ENCODE measurements around the gene GPD2. TPM values are rescaled to one million over a fixed set of nuclear protein-coding genes. Genes with fewer than 3 reads are reported as not detected.

The GPD2 gene
- total RNA-seq, 1 donor from 2014 or later = 3.2 TPM

GRCh38 chr2:156435396-156435717 lies 822 bp upstream of the GPD2 start:
- DNase-seq (ENCODE audit: low spot score) = no peak
- ATAC-seq = peak; percentile 34

- ATAC-seq (peak; percentile 7), DNase-seq (ENCODE audit: low spot score) (no peak)
These were observed 412 bp downstream of the GPD2 start for GRCh38 chr2:156436497-156437085.

DNA sequence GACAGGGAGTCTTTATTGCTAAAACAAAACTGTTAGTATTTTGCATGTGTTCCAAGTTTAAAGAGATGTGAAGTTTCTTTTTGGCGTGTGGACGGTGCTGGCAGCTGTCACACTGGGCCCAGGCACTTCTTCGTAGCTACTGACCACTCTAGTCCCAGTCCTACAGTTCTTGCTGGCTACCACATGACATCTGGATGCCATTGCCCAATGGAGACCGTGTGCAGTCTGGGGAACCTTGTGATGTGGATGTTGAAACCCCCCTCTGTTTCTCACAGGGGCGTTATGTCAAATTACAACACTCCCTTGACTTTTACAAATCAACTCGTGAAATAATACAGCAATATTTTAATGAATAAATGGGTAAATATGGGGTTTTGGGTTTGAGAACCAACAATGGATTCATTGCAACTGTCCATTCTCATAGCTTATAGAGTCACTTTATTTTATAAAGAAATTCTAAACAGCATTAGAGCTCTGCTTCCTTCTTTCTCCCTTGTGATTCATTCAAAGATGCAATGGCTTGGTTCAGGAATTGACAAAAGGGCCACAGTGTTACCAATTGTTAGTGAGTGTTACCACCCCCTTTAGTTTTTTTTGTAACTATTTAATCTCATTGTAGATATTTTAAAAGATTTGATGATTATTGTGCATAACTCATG lies 1.2 kb downstream of the GPD2 start:
- ATAC-seq (no peak), DNase-seq (ENCODE audit: low spot score) (no peak)

DNA sequence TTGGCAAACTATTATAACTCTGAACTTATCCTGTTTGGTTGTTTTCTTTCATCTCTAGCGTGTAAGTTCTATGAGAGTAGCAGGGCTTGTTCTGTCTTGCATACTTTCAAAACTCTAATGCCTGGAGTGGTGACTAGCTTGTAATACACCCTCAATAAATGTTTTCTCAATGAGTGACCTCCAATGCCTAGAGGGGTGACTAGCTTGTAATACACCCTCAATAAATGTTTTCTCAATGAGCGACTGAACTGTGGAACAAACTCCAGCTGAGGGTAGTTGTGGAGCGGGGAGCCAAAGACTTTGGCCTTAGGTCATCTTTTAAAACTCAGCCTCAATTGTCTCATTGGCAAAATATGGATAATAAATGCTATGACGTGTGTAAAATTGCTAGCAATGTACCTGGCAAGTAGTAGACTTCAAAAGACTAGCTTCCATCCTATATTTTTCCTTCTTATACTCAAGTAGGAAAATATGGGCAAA lies 1.8 kb downstream of the GPD2 start:
- no peak for ATAC-seq
- no peak for DNase-seq (ENCODE audit: low spot score)

DNA sequence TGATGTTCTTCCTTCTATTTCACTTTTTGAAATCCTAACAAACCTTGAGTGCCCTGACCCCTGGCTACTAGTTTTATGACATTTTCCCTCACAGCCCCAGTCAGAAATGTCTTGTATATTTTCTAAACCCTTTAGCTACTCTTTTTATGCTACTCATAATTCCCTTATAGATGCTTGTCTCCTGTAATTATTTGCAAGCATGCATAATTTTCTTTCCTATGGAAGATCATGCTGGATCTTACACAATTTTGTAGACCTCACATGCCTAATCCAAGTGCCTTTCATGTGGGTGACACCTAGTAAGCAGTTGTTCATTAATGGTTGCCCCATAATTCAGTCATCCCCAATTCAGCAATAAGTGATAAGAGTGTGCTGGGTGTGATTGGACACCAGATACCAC lies 6.9 kb downstream of the GPD2 start:
- ATAC-seq (no peak), DNase-seq (ENCODE audit: low spot score) (no peak)

DNA sequence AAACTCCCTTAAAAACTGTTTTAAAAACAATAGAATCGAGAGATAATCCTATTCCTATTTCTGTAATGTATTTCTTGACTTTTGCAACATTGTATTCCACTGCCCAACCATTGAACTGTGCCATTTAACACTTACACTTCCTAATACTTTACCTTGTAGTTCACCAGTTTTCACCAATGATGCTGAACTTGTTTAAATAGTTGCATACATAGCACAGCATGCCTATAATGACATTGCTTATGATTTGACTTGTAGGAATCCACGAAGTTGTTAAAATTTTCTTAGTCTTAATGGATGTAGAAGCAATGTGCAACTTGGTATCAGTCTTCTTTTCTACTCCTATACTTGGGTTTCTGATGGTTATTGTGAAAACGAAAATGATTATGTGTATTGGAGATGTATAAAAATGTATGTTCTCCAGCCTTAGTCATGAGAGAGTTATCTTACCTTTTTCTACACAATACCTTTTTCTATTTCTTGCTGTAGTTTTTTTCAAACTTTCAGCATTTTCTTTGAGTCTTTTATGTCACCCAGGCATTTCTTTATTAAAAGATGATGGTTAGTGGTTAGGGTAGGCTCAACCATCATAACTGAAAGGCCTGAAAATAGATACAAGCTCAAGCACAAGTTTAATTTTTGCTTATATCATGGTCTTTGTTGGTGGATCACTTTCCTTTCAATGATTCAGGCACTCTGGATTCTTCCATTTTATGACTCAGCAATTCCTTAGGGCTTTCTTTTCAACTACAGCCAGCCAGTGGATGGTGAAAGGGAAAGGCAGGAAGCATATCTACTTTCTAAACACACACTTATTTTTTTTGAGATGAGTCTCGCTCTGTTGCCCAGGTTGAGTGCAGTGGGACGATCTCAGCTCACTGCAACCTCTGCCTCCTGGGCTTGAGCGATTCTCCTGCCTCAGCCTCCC lies 9.4 kb downstream of the GPD2 start:
- DNase-seq (ENCODE audit: low spot score) (no peak), ATAC-seq (no peak)

GRCh38 chr2:156447761-156448160 lies 11.6 kb downstream of the GPD2 start:
- DNase-seq (ENCODE audit: low spot score) (no peak), ATAC-seq (no peak)

DNA sequence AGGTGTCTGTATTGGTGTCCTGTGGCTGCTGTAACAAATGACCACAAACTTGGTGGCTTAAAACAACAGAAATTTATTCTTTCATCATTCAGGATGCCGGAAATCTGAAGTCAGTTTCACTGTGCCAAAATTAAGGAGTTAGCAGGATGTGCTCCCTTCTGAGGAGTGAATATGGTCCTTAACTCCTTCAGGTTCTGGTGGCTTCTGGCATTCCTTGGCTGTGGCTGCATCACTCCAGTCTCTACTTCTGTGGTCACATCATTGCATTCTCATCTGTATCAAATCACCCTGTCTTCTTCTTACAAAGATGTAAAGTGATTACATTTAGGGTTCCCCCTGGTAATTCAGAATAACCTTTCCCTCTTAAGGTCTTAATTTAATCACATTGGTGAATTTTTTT lies 12.6 kb downstream of the GPD2 start:
- ATAC-seq = no peak
- DNase-seq (ENCODE audit: low spot score) = no peak

- ATAC-seq (no peak), DNase-seq (ENCODE audit: low spot score) (no peak)
These were observed 16.8 kb downstream of the GPD2 start for GRCh38 chr2:156452971-156453370.

- ATAC-seq (no peak), DNase-seq (ENCODE audit: low spot score) (no peak)
These were observed 19.3 kb downstream of the GPD2 start for GRCh38 chr2:156455361-156455975.

- DNase-seq (ENCODE audit: low spot score) (no peak), ATAC-seq (no peak)
These were observed 20.4 kb downstream of the GPD2 start for GRCh38 chr2:156456616-156457015.

- DNase-seq (ENCODE audit: low spot score) (no peak), ATAC-seq (no peak)
These were observed 21.6 kb downstream of the GPD2 start for GRCh38 chr2:156457523-156458517.

DNA sequence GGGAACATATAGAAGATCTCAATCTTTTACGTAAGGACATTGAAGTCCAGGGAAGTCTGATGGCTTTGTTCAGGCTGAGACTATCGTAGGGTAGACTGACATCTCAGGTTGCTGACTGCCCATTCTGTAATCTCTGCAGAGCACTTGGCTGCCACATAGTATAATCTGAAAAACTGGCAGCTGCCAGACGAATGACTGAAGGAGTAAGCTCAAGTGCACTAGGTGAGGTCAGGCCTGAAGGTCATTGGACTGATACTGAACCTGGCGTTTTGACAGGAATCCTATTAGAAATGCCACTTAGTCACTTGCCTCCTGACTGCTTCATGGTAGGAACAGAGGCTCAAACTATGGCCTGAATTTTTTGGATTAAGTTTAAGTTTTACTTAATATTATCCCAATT lies 23.5 kb downstream of the GPD2 start:
- no peak for DNase-seq (ENCODE audit: low spot score)
- peak; percentile 88 for ATAC-seq

DNA sequence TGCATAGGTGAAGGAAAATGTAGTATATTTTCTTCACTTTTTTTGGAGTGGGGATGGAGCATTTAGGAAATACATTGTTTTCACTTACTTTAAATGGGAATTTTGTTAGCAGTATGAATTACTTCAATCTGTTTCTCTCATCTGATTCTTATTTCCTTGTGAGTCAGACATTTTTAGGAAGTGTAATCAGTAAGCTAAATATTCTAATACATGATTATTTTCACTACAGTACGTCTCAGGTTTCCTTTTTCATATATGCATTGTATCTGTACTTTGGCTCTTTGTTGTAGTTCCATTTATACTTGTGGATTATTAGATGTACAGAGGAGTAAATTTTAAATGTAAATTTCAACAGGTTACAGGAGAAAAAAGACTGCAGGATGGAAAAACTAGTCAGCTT lies 27.9 kb downstream of the GPD2 start:
- DNase-seq (ENCODE audit: low spot score) = no peak
- ATAC-seq = no peak

DNA sequence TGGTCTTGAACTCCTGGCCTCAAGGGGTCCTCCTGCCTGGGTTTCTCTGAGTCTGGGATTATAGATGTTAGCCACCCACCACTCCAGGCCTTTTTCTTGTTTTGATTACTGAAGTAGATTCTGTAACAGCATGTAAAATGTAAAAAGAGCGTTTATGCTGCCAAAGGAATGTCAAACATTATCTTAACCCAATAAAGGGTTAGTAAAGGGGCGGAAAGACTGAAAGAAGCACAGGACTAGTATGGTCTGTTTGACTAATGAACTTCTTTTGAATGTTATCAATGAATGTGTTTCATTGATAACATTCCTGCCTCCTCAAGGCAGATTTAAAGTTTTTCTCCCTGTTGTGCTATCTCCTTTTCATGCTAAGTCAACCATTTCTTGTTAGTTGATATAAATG lies 29.4 kb downstream of the GPD2 start:
- ATAC-seq = no peak
- no peak for DNase-seq (ENCODE audit: low spot score)

- ATAC-seq = peak; percentile 87
- no peak for DNase-seq (ENCODE audit: low spot score)
These were observed 30.7 kb downstream of the GPD2 start for GRCh38 chr2:156466739-156467405.

DNA sequence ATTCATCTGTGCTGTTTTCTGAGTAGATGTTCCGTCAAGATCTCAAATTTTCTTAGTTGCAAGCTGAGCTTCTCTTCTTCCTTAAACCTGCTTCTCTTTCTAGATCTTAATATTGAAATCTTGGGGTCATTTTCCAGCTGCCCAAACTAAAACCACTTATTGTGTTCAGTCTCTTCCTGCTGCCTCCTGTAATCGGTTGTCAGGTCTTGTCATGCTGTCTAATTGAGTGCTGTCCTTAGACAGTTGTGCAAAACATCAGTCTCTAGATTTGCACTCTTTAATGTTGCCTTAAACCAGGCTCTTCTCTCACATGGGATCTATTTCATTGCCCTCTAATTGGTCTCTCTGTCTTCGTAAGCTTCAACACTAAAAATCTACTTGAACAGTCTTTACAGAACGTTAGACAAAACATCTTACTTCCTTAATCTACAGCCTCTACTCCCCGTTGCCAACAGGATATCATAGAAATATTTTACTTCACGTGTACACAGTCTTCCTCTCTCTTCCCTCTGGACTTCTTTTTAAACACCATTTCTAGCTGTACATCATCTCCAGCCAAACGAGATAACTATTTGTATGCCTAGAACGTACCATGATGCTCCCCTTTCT lies 34.9 kb downstream of the GPD2 start:
- no peak for DNase-seq (ENCODE audit: low spot score)
- ATAC-seq = no peak

DNA sequence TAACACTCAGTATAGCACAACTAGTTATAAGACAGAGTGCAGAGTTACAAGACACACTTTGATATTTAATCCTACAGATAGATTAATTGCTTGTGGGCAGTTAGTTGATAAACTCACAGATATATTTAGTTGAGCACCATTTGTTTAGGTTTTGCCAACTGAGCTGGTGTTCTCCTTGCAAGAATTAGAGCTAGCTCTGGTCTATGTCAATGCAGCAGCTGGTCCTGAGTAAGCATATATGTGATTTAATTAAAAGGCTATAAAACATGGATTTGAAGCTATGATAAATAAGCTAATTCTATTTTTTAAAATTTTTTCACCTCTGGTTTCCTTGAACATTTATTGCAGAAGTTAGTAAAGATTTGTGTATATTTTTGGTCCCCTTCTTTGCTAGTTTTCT lies 35.6 kb downstream of the GPD2 start:
- ATAC-seq = no peak

DNA sequence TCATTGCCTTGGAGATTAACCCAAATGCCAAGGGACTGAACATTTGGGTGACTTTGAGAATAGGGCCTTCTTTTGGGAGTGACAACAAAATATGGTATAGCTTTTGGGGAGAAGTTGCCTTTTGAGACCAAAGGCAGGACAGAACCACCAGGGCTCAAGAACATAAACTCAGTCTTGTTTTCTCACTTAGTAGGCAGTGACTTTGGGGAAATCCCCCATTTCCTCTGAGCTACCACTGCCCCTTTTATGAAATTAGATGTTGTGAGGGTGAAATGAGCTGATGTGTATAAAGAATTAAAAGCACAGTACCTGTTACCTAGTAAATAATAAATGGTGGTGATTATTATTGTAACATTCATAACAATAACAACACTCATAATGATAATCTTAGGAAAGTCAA lies 36.5 kb downstream of the GPD2 start:
- ATAC-seq (no peak), DNase-seq (ENCODE audit: low spot score) (no peak)

More for the DNA sequence above, 35.6 kb downstream of the GPD2 start:
- DNase-seq (ENCODE audit: low spot score) = no peak

All from left lobe of liver (tissue), 2 donors.